ENCODE results near the gene STEAP3. TPM values are rescaled to one million over a fixed set of nuclear protein-coding genes. Genes with fewer than 3 reads are reported as not detected.

Gene STEAP3
- total RNA-seq, 1 experiment from 2014 or later, result 30.5 TPM

DNA sequence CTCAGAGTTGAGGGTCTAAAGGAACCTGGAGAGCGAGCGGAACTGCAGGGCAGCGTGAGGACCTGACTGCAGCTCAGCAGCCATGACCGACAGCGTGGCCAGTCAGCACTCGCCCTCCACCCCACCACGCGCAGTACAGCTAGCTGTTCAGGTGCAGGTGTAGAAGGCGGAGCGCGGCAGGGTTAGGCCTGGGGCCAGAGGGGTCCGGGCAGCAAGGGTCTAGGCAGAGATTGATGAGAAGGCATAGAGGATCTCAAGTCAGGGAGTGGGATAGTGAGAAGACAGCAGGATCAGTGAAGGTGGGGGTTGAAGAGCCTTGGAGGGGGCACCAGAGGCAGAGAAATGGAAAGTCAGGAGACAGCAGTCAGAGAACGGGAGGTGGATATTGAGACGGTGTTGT lies 71.0 kb downstream of the STEAP3 start:
- no TSS peak for BruUV-seq (replicated peaks)
- TF ChIP-seq, protein P1, sequence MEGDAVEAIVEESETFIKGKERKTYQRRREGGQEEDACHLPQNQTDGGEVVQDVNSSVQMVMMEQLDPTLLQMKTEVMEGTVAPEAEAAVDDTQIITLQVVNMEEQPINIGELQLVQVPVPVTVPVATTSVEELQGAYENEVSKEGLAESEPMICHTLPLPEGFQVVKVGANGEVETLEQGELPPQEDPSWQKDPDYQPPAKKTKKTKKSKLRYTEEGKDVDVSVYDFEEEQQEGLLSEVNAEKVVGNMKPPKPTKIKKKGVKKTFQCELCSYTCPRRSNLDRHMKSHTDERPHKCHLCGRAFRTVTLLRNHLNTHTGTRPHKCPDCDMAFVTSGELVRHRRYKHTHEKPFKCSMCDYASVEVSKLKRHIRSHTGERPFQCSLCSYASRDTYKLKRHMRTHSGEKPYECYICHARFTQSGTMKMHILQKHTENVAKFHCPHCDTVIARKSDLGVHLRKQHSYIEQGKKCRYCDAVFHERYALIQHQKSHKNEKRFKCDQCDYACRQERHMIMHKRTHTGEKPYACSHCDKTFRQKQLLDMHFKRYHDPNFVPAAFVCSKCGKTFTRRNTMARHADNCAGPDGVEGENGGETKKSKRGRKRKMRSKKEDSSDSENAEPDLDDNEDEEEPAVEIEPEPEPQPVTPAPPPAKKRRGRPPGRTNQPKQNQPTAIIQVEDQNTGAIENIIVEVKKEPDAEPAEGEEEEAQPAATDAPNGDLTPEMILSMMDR (IDR thresholded peaks at IDR 0.05; ENCODE audit: unreplicated experiment), result no peak
- H3K36me3 Mint-ChIP-seq (ENCODE audit: insufficient read depth, unreplicated experiment), result no peaks in the 10 kb centered on the region
- no peaks in the 10 kb centered on the region for H3K4me1 Mint-ChIP-seq (ENCODE audit: low read depth, unreplicated experiment)
- DNase-seq, result no peak
- CTCF ChIA-PET, result no interaction called here
- no peak overlapping the region for H3K4me3 Mint-ChIP-seq (ENCODE audit: low read depth, unreplicated experiment)
- H3K27ac Mint-ChIP-seq (ENCODE audit: unreplicated experiment), result no peak overlapping the region
- H3K9me3 Mint-ChIP-seq (ENCODE audit: low read depth, unreplicated experiment), result no peaks in the 10 kb centered on the region
- intact Hi-C loops (cut with micrococcal nuclease; ENCODE audit: unreplicated experiment), result loop anchor here (5.0 kb wide), 1 partner anchor 282 kb away; no protein-coding TSS in a partner anchor
- no peaks in the 10 kb centered on the region for H3K27me3 Mint-ChIP-seq (ENCODE audit: unreplicated experiment)

DNA sequence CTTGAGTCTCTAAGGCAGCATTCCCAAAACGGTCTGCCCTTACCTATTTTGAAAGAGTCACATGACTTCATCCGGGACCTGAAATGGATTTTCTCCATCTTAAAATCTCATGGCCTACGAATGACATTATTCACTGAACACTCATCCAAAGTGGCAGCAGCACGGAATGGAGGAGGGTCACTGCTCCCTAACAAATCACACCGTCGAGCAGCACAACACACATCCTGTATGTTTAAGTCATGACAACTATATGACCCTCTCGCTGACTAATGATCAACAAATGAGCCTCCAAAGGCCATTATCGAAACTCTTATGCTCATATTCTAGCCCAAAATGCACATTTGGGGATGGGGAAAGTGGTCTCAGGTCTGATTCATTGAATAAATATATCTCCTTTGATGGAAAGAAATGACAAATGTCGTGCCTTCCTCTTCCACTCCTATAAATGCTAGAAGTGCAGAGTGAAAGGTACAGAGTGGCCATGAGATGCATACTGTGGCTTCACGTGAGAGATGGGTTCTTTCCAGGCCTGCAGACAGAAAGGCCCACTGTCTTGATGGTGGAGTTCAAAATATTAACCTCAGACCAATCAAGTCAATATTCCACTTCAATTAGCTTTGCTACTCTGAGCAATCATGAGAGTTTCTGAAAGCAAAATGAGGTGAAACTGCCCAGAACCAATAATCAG lies 72.2 kb downstream of the STEAP3 start:
- H3K9me3 Mint-ChIP-seq (ENCODE audit: low read depth, unreplicated experiment), result no peaks in the 10 kb centered on the region
- no TSS peak for BruUV-seq (replicated peaks)
- H3K27me3 Mint-ChIP-seq (ENCODE audit: unreplicated experiment), result no peaks in the 10 kb centered on the region
- no peaks in the 10 kb centered on the region for H3K36me3 Mint-ChIP-seq (ENCODE audit: insufficient read depth, unreplicated experiment)
- H3K4me3 Mint-ChIP-seq (ENCODE audit: low read depth, unreplicated experiment), result no peak overlapping the region
- CTCF ChIA-PET, result interaction anchor here (0.6 kb wide), 1 partner anchor 281 kb away, joined by 5 read pairs; no protein-coding TSS in a partner anchor
- no peak overlapping the region for H3K27ac Mint-ChIP-seq (ENCODE audit: unreplicated experiment)
- TF ChIP-seq, protein P1 (IDR thresholded peaks at IDR 0.05; ENCODE audit: unreplicated experiment), result no peak
- intact Hi-C loops (cut with micrococcal nuclease; ENCODE audit: unreplicated experiment), result no loop called here
- DNase-seq, result no peak
- no peaks in the 10 kb centered on the region for H3K4me1 Mint-ChIP-seq (ENCODE audit: low read depth, unreplicated experiment)

DNA sequence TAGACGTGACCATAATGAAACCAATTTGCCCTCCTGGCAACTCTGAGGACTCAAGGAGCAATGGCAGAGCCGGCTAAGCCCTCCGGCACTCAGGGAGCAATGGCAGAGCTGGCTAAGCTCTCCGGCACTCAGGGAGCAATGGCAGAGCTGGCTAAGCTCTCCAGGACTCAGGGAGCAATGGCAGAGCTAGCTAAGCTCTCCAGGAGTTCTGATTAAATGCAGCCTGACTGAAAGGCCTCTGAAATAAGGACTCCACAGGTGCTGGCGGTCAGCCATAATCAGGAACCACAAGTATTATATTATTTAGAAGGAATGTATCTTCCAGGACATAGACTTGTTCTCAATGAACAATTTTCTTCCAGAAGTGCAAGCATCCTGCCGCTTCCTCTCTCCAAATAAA lies 77.8 kb downstream of the STEAP3 start:
- TF ChIP-seq, protein P1 (IDR thresholded peaks at IDR 0.05; ENCODE audit: unreplicated experiment), result no peak
- Mint-ChIP-seq H3K4me1 (ENCODE audit: low read depth, unreplicated experiment) (no peaks in the 10 kb centered on the region), H3K9me3 (ENCODE audit: low read depth, unreplicated experiment) (no peaks in the 10 kb centered on the region), H3K27ac (ENCODE audit: unreplicated experiment) (no peak overlapping the region), H3K4me3 (ENCODE audit: low read depth, unreplicated experiment) (no peak overlapping the region), H3K36me3 (ENCODE audit: insufficient read depth, unreplicated experiment) (no peaks in the 10 kb centered on the region), H3K27me3 (ENCODE audit: unreplicated experiment) (no peaks in the 10 kb centered on the region)
- DNase-seq, result no peak
- BruUV-seq (replicated peaks), result no TSS peak
- intact Hi-C loops (cut with micrococcal nuclease; ENCODE audit: unreplicated experiment), result no loop called here
- CTCF ChIA-PET, result no interaction called here

DNA sequence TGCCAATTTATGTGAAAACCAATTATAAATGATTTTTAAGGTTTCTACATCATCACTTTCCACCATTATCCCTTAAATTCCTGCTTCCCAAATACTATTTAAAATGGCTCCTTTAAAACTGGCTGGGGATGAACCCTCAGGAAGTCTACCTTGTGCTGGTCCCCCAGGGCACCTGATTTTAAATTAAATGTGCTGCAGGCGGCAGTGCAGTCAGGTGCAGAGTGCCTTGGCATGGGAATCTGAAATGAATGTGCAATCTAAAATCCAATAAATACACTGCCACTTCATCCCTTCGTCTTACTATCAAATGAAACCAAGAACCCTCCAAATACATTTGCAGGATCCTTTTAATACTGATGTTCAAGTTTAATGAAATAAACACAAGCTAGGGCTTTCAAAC lies 81.2 kb downstream of the STEAP3 start:
- no peak for DNase-seq
- Mint-ChIP-seq H3K36me3 (ENCODE audit: insufficient read depth, unreplicated experiment) (no peaks in the 10 kb centered on the region), H3K4me1 (ENCODE audit: low read depth, unreplicated experiment) (no peaks in the 10 kb centered on the region), H3K27ac (ENCODE audit: unreplicated experiment) (no peak overlapping the region), H3K27me3 (ENCODE audit: unreplicated experiment) (no peaks in the 10 kb centered on the region), H3K4me3 (ENCODE audit: low read depth, unreplicated experiment) (no peak overlapping the region), H3K9me3 (ENCODE audit: low read depth, unreplicated experiment) (no peaks in the 10 kb centered on the region)
- TF ChIP-seq, protein P1 (IDR thresholded peaks at IDR 0.05; ENCODE audit: unreplicated experiment), result no peak
- intact Hi-C loops (cut with micrococcal nuclease; ENCODE audit: unreplicated experiment), result no loop called here
- BruUV-seq (replicated peaks), result no TSS peak
- CTCF ChIA-PET, result no interaction called here

All from Calu3 (cell line).